ENCODE data around the gene UGT3A2.
"Not testable (repeated sequence)": the region's sequence is repeated elsewhere in the genome, so short reads cannot be mapped to it uniquely, and the experiment has no call there.

UGT3A2 gene

DNA sequence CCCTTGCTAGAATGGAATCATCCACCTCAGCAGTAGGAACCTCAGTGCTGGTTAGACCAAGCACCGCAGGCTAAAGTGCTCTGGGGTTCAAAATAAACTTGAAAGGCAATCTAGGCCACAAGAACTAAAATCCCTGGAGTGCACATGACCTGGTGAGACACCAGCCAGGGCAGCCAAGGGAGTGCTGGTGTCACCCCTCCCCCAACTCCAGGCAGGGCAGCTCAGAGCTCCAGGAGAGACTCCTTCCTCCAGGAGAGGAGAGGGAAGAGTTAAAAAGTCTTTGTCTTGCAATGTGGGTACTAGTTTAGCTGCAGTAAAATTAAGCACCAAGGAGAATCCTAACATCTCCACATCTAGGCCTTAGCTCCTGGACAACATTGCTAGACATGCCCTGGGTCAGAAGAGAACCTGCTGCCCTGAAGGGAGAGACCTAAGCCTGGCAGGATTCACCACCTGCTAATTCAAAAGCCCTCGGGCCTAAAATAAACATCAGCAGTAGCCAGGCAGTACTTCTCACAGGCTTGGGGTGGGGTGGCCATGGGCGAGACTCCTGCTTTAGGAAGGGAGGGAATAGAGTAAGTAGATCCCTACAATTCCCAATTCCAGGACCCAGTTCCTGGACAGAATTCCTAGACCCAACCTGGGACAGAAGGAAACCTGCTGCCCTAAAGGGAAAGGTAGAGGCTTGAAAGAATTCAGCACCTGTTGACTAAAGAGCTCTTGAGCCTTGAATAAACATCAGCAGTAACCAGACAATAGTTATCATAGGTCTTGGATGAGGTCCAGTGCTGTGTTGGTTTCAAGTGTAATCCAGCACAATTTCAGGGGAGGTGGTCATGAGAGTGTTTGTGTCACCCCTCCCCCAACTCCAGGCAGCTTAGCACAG lies 25.8 kb downstream of the UGT3A2 start:
- TF ChIP-seq EZH2phosphoT487 (IDR thresholded peaks at IDR 0.05; ENCODE audit: borderline replicate concordance, low read length): no peak
- TF ChIP-seq, protein P1, sequence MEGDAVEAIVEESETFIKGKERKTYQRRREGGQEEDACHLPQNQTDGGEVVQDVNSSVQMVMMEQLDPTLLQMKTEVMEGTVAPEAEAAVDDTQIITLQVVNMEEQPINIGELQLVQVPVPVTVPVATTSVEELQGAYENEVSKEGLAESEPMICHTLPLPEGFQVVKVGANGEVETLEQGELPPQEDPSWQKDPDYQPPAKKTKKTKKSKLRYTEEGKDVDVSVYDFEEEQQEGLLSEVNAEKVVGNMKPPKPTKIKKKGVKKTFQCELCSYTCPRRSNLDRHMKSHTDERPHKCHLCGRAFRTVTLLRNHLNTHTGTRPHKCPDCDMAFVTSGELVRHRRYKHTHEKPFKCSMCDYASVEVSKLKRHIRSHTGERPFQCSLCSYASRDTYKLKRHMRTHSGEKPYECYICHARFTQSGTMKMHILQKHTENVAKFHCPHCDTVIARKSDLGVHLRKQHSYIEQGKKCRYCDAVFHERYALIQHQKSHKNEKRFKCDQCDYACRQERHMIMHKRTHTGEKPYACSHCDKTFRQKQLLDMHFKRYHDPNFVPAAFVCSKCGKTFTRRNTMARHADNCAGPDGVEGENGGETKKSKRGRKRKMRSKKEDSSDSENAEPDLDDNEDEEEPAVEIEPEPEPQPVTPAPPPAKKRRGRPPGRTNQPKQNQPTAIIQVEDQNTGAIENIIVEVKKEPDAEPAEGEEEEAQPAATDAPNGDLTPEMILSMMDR (IDR thresholded peaks at IDR 0.05; ENCODE audit: low read depth, low read length, poor library complexity, severe bottlenecking): no peak
- Histone ChIP-seq H3K27ac (ENCODE audit: low read depth, low read length) (no peak overlapping the region), H3K4me1 (ENCODE audit: control insufficient read depth, low read length) (no peaks in the 10 kb centered on the region), H3K9me3 (ENCODE audit: control insufficient read depth, insufficient read depth, low read length) (no peaks in the 10 kb centered on the region), H3K36me3 (ENCODE audit: control insufficient read depth, low read length) (no peaks in the 10 kb centered on the region), H3K9me2 (replicated peaks; ENCODE audit: control insufficient read depth, low read length) (no peaks in the 10 kb centered on the region; the same call in 1 of the 2 replicates), H3F3A (ENCODE audit: control insufficient read depth, insufficient read depth) (no peaks in the 10 kb centered on the region), H4K20me1 (ENCODE audit: control insufficient read depth, insufficient read depth, low read depth, low read length) (no peaks in the 10 kb centered on the region), H3K4me2 (ENCODE audit: low read length) (no peak overlapping the region), H3K79me2 (ENCODE audit: control insufficient read depth, low read length) (no peaks in the 10 kb centered on the region), H3K27me3 (ENCODE audit: control insufficient read depth, low read length) (no peaks in the 10 kb centered on the region), H3K4me3 (ENCODE audit: low read length) (no peak overlapping the region)

DNA sequence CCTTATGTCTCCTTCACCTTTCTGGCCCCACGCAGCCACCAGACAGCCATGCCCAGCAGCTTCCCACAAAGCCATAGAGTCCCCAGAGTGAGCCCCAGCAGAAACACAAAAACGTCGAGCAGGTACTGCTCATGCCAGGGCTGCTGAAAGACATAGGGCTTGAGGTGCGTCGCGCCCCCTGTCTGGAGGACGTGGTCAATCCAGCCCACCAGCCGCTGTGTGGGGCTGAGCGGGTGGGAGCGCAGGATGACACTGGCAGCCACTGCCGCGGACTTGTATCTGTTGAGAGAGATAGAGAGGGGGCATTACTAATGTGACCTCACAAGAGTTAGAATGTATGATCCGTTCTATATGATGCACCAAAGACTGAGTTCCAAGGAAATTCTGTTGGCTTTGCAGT lies 31.0 kb downstream of the UGT3A2 start:
- Histone ChIP-seq H3F3A (ENCODE audit: control insufficient read depth, insufficient read depth) (no peaks in the 10 kb centered on the region), H3K9me3 (ENCODE audit: control insufficient read depth, insufficient read depth, low read length) (no peaks in the 10 kb centered on the region), H3K4me3 (ENCODE audit: low read length) (no peak overlapping the region), H3K27me3 (ENCODE audit: control insufficient read depth, low read length) (no peaks in the 10 kb centered on the region), H3K4me1 (ENCODE audit: control insufficient read depth, low read length) (no peaks in the 10 kb centered on the region), H3K9me2 (replicated peaks; ENCODE audit: control insufficient read depth, low read length) (no peaks in the 10 kb centered on the region; the same call in 1 of the 2 replicates), H3K79me2 (ENCODE audit: control insufficient read depth, low read length) (no peaks in the 10 kb centered on the region), H3K4me2 (ENCODE audit: low read length) (no peak overlapping the region), H3K27ac (ENCODE audit: low read depth, low read length) (no peak overlapping the region), H3K36me3 (ENCODE audit: control insufficient read depth, low read length) (no peaks in the 10 kb centered on the region), H4K20me1 (ENCODE audit: control insufficient read depth, insufficient read depth, low read depth, low read length) (no peaks in the 10 kb centered on the region)
- TF ChIP-seq, protein P1 (IDR thresholded peaks at IDR 0.05; ENCODE audit: low read depth, low read length, poor library complexity, severe bottlenecking): no peak
- no peak for TF ChIP-seq EZH2phosphoT487 (IDR thresholded peaks at IDR 0.05; ENCODE audit: borderline replicate concordance, low read length)

- not testable (repeated sequence) for H3K4me1 ChIP-seq (ENCODE audit: control insufficient read depth, low read length); H3K27me3 ChIP-seq (ENCODE audit: control insufficient read depth, low read length); H3K4me2 ChIP-seq (ENCODE audit: low read length); H3K9me2 ChIP-seq (replicated peaks; ENCODE audit: control insufficient read depth, low read length); H3F3A ChIP-seq (ENCODE audit: control insufficient read depth, insufficient read depth); H4K20me1 ChIP-seq (ENCODE audit: control insufficient read depth, insufficient read depth, low read depth, low read length); H3K9me3 ChIP-seq (ENCODE audit: control insufficient read depth, insufficient read depth, low read length); H3K4me3 ChIP-seq (ENCODE audit: low read length); H3K36me3 ChIP-seq (ENCODE audit: control insufficient read depth, low read length); H3K27ac ChIP-seq (ENCODE audit: low read depth, low read length); H3K79me2 ChIP-seq (ENCODE audit: control insufficient read depth, low read length)
These were observed 32.0 kb downstream of the UGT3A2 start for GRCh38 chr5:36034536-36035134.

GRCh38 chr5:36033486-36033885 lies 33.2 kb downstream of the UGT3A2 start:
- H3K9me3 ChIP-seq (ENCODE audit: control insufficient read depth, insufficient read depth, low read length): no peaks in the 10 kb centered on the region
- no peaks in the 10 kb centered on the region for H3K9me2 ChIP-seq (replicated peaks; ENCODE audit: control insufficient read depth, low read length)
- H3K27ac ChIP-seq (ENCODE audit: low read depth, low read length): no peak overlapping the region
- H3K4me3 ChIP-seq (ENCODE audit: low read length): no peak overlapping the region
- no peaks in the 10 kb centered on the region for H4K20me1 ChIP-seq (ENCODE audit: control insufficient read depth, insufficient read depth, low read depth, low read length)
- H3K4me1 ChIP-seq (ENCODE audit: control insufficient read depth, low read length): no peaks in the 10 kb centered on the region
- no peaks in the 10 kb centered on the region for H3K36me3 ChIP-seq (ENCODE audit: control insufficient read depth, low read length)
- no peaks in the 10 kb centered on the region for H3K27me3 ChIP-seq (ENCODE audit: control insufficient read depth, low read length)
- no peaks in the 10 kb centered on the region for H3K79me2 ChIP-seq (ENCODE audit: control insufficient read depth, low read length)
- no peak overlapping the region for H3K4me2 ChIP-seq (ENCODE audit: low read length)
- H3F3A ChIP-seq (ENCODE audit: control insufficient read depth, insufficient read depth): no peaks in the 10 kb centered on the region
- no peak for TF ChIP-seq EZH2phosphoT487 (IDR thresholded peaks at IDR 0.05; ENCODE audit: borderline replicate concordance, low read length)
- TF ChIP-seq, protein P1 (IDR thresholded peaks at IDR 0.05; ENCODE audit: low read depth, low read length, poor library complexity, severe bottlenecking): no peak

All from DOHH2 (cell line).